Peyer's patch (tissue), 4 donors: Measurements from ENCODE around the gene WAC.

ENCODE experiments used
- CTCF ChIP-seq, 6 experiments: fragments of 450-650 bp in 4 of 6; fragments of 200-600 bp in 2 of 6; sonication (generic) in 1 of 6; IDR thresholded peaks; one replicate each; pipeline ENCODE4 v1.5.1; 2017 to 2019; ENCODE audit warnings: antibody characterized with exemption in 6 of 6, mild to moderate bottlenecking in 3 of 6, moderate library complexity in 1 of 6
- POLR2A ChIP-seq, 2 donors: fragments of 450-650 bp; IDR thresholded peaks; one replicate each; pipeline ENCODE4 v1.5.1; 2017; ENCODE audit warnings: antibody characterized with exemption in 2 of 2, mild to moderate bottlenecking in 2 of 2, moderate library complexity in 2 of 2

- no peak for TF ChIP-seq CTCF (IDR thresholded peaks at IDR 0.05)
- TF ChIP-seq POLR2A (IDR thresholded peaks at IDR 0.05), result no peak
Observed at GRCh38 chr10:28632584-28632945, 99.6 kb downstream of the WAC start.
